ENCODE results near the gene PIEZO2. TPM values are rescaled to one million over a fixed set of nuclear protein-coding genes. Genes with fewer than 3 reads are reported as not detected.
A peak's percentile ranks its signal among the peaks of the same experiment; 100 is the strongest.
"Not testable (repeated sequence)": the region's sequence is repeated elsewhere in the genome, so short reads cannot be mapped to it uniquely, and the experiment has no call there.

PIEZO2 gene
- polyA plus RNA-seq, 1 experiment: 2.8 TPM

DNA sequence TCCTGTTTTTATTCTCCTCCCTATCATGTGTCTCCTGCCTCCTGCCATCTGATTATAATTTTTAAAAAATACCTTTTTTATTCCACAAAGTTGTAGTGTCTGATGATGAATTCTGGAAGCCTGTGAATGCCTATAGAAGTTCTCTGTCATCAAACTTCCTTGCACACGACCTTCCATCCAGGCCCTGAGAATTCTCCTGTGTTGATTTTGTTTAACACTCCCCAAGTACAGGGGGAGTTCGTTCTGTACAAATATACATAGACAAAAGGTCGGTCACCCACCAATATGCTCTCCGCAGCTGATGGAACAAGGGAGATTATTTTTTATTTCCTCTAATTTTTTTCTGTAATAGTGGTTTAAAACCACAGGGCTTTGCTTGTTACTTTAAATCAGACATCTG is 232.5 kb downstream of the PIEZO2 start:
- no peak for DNase-seq (ENCODE audit: low read depth, low spot score)
- ChIA-PET CTCF (no interaction called here), POLR2A (no interaction called here)
- Histone ChIP-seq H3K9me3 (ENCODE audit: control insufficient read depth, insufficient read depth, low read length) (peaks cover 8% of the 10 kb centered on the region; the same call in 1 of the 2 replicates), H3K4me3 (ENCODE audit: low read depth, low read length) (no peak overlapping the region), H3K27ac (ENCODE audit: low read depth, low read length) (no peak overlapping the region), H3K27me3 (ENCODE audit: control insufficient read depth, insufficient read depth, low read length) (no peaks in the 10 kb centered on the region)
- TF ChIP-seq, protein P1, sequence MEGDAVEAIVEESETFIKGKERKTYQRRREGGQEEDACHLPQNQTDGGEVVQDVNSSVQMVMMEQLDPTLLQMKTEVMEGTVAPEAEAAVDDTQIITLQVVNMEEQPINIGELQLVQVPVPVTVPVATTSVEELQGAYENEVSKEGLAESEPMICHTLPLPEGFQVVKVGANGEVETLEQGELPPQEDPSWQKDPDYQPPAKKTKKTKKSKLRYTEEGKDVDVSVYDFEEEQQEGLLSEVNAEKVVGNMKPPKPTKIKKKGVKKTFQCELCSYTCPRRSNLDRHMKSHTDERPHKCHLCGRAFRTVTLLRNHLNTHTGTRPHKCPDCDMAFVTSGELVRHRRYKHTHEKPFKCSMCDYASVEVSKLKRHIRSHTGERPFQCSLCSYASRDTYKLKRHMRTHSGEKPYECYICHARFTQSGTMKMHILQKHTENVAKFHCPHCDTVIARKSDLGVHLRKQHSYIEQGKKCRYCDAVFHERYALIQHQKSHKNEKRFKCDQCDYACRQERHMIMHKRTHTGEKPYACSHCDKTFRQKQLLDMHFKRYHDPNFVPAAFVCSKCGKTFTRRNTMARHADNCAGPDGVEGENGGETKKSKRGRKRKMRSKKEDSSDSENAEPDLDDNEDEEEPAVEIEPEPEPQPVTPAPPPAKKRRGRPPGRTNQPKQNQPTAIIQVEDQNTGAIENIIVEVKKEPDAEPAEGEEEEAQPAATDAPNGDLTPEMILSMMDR (IDR thresholded peaks at IDR 0.05; ENCODE audit: low read depth, low read length): no peak

DNA sequence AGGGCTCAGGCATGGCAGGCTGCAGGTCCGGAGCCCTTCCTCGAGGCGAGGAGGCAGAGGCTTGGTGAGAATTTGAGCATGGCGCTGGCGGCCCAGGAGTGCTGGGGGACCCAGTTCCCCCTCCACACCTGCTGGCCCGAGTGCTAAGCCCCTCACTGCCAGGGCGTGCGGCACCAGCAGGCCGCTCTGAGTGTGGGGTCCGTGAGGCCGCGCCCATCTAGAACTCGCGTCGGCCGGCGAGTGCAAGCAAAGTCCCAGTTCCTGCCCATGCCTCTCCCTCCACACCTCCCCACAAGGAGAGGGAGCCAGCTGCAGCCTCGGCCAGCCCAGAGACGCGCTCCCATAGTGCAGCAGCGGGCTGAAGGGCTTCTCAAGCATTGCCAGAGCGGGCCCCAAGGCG is 233.0 kb downstream of the PIEZO2 start:
- no peak for DNase-seq (ENCODE audit: low read depth, low spot score)
- H3K27ac ChIP-seq (ENCODE audit: low read depth, low read length): no peak overlapping the region
- ChIA-PET CTCF (no interaction called here), POLR2A (no interaction called here)
- H3K4me3 ChIP-seq (ENCODE audit: low read depth, low read length): no peak overlapping the region
- no peaks in the 10 kb centered on the region for H3K27me3 ChIP-seq (ENCODE audit: control insufficient read depth, insufficient read depth, low read length)
- peaks cover 8% of the 10 kb centered on the region; the same call in 1 of the 2 replicates for H3K9me3 ChIP-seq (ENCODE audit: control insufficient read depth, insufficient read depth, low read length)
- TF ChIP-seq, protein P1 (IDR thresholded peaks at IDR 0.05; ENCODE audit: low read depth, low read length): no peak

DNA sequence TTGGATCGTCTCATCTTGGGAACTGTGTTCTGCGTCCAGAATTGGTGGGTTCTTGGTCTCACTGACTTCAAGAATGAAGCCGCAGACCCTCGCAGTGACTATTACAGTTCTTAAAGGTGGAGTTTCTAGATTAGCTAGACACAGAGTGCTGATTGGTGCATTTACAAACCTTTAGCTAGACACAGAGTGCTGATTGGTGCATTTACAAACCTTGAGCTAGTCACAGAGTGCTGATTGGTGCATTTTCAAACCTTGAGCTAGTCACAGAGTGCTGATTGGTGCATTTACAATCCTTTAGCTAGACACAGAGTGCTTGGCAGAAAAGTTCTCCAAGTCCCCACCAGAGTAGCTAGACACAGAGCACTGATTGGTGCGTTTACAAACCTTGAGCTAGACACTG is 233.6 kb downstream of the PIEZO2 start:
- H3K27ac ChIP-seq (ENCODE audit: low read depth, low read length); POLR2A ChIA-PET; H3K27me3 ChIP-seq (ENCODE audit: control insufficient read depth, insufficient read depth, low read length); H3K4me3 ChIP-seq (ENCODE audit: low read depth, low read length); H3K9me3 ChIP-seq (ENCODE audit: control insufficient read depth, insufficient read depth, low read length); DNase-seq (ENCODE audit: low read depth, low spot score): not testable (repeated sequence)
- CTCF ChIA-PET: interaction anchor here (0.6 kb wide), 1 partner anchor 1124 kb away, joined by 3 read pairs; no protein-coding TSS in a partner anchor

DNA sequence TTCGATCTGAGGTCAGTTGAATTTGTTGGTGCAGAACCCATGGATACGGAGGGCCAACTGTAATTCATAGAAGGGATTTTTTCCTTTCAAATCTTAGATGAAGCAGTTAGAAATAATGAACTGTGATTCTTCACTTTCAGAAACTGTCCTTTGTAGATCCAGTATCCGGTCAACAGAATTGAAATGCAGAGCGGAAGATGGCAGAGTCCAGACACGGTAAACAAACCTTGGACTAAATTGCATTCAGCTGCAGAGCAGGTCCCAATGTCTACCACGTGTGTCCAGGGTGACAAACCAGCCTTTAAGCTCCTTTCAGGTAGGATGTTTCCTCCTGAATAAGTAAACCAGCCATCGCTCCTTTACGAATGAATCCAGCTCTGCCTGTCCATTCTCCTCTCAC is 234.8 kb downstream of the PIEZO2 start:
- DNase-seq (ENCODE audit: low read depth, low spot score); H3K9me3 ChIP-seq (ENCODE audit: control insufficient read depth, insufficient read depth, low read length); H3K4me3 ChIP-seq (ENCODE audit: low read depth, low read length); H3K27ac ChIP-seq (ENCODE audit: low read depth, low read length); H3K27me3 ChIP-seq (ENCODE audit: control insufficient read depth, insufficient read depth, low read length); POLR2A ChIA-PET; CTCF ChIA-PET: not testable (repeated sequence)

DNA sequence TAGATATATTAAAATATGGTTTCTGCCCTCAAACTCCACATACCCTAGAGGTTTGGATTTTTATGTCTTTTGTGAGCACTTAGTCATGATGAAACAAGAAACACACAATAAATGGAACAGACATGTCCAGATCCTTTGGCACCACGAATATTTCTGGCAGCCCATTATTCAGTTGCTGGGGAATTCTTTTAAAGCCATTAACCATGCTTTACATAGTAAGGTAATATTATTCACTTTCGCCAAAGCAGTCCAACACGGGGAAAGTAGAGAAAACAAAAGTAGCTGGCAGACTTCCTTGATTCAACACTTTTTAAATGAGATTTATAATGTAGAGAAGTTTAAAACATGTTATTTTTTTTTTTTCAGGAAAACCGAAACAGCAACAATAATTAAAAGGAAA is 235.4 kb downstream of the PIEZO2 start:
- CTCF ChIA-PET: no interaction called here

DNA sequence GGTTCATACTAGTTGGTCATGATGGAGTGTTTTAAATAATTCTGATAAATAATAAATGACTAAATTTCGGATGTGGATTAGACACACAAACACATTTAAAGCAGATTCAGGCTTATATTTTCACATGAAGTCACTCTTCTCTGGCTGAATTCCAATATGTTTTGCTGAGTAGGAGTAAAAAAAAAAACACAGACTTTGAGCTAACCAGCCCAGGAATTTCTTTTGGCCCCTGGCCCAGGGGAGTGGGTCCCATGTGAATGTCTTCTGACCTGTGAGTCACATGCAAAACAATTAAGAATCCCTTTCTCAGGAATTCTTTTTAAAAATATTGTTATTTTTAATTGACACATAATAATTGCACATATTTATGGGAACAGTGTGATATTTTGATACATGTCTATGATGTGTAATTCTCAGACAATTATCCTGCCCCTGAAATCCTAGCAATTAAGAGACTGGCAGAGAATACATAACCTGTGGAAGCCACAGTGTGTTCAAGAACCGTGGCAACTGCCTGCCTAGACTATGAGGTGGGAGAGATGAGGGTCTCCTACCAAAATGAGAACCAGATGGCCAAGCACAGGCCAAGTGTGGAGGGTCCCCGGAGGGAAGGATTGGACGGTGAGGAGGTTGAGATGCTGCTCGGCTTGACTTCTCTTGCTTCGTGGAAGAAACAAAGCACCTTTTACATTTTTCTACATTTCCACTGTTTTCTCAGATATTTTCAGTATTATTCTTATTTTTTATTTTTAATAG is 236.4 kb downstream of the PIEZO2 start:
- TF ChIP-seq, protein P1 (IDR thresholded peaks at IDR 0.05; ENCODE audit: low read depth, low read length): no peak

More for the DNA sequence above, 235.4 kb downstream of the PIEZO2 start:
- POLR2A ChIA-PET: no interaction called here
- Histone ChIP-seq H3K27ac (ENCODE audit: low read depth, low read length) (no peak overlapping the region), H3K9me3 (ENCODE audit: control insufficient read depth, insufficient read depth, low read length) (peaks cover 8% of the 10 kb centered on the region; the same call in 1 of the 2 replicates), H3K27me3 (ENCODE audit: control insufficient read depth, insufficient read depth, low read length) (no peaks in the 10 kb centered on the region), H3K4me3 (ENCODE audit: low read depth, low read length) (no peak overlapping the region)
- no peak for DNase-seq (ENCODE audit: low read depth, low spot score)
- TF ChIP-seq, protein P1 (IDR thresholded peaks at IDR 0.05; ENCODE audit: low read depth, low read length): no peak

More for the DNA sequence above, 236.4 kb downstream of the PIEZO2 start:
- DNase-seq (ENCODE audit: low read depth, low spot score): no peak
- H3K27ac ChIP-seq (ENCODE audit: low read depth, low read length): peak overlapping the region; percentile 57
- ChIA-PET POLR2A (no interaction called here), CTCF (no interaction called here)
- H3K9me3 ChIP-seq (ENCODE audit: control insufficient read depth, insufficient read depth, low read length): peaks cover 8% of the 10 kb centered on the region; the same call in 1 of the 2 replicates
- H3K4me3 ChIP-seq (ENCODE audit: low read depth, low read length): no peak overlapping the region
- H3K27me3 ChIP-seq (ENCODE audit: control insufficient read depth, insufficient read depth, low read length): no peaks in the 10 kb centered on the region
